Endodermal cell (in vitro differentiated cells): ENCODE measurements around the gene SMS. TPM values are rescaled to one million over a fixed set of nuclear protein-coding genes. Genes with fewer than 3 reads are reported as not detected.

Experiments
- DNase-seq: peaks from one replicate; pipeline ENCODE4 v3.0.0-alpha.2; 2017
- H3K27ac ChIP-seq: 2 replicates; pipeline ENCODE4 v1.5.1; 2013; ENCODE audit warnings: mild to moderate bottlenecking, low read depth, low read length, moderate library complexity
- H3K27me3 ChIP-seq: 2 replicates; pipeline ENCODE4 v1.6.1; 2013; ENCODE audit warnings: mild to moderate bottlenecking, low read length, moderate library complexity; ENCODE audit not compliant: insufficient read depth, control insufficient read depth, poor library complexity, severe bottlenecking
- H3K36me3 ChIP-seq: 2 replicates; pipeline ENCODE4 v1.7.0; 2013; ENCODE audit warnings: mild to moderate bottlenecking, low read length, moderate library complexity; ENCODE audit not compliant: control insufficient read depth, insufficient read depth
- H3K4me1 ChIP-seq: one replicate; pipeline ENCODE4 v1.7.0; 2013; ENCODE audit warnings: low read length; ENCODE audit not compliant: control insufficient read depth, insufficient read depth
- H3K4me3 ChIP-seq: 2 replicates; pipeline ENCODE4 v1.5.1; 2013; ENCODE audit warnings: mild to moderate bottlenecking, low read length, moderate library complexity
- H3K9ac ChIP-seq: 2 replicates; pipeline ENCODE4 v1.6.1; 2013; ENCODE audit warnings: mild to moderate bottlenecking, low read length, moderate library complexity; ENCODE audit not compliant: poor library complexity, severe bottlenecking; ENCODE audit errors: extremely low read depth
- H3K9me3 ChIP-seq: 2 replicates; pipeline ENCODE4 v1.6.1; 2013; ENCODE audit warnings: mild to moderate bottlenecking, low read length, moderate library complexity; ENCODE audit not compliant: control insufficient read depth
- H3K27ac Mint-ChIP-seq: 2 replicates; pipeline ENCODE4 v1.8.0; 2020; ENCODE audit warnings: mixed read lengths
- H3K27me3 Mint-ChIP-seq: 2 replicates; pipeline ENCODE4 v1.8.0; 2021; ENCODE audit warnings: mild to moderate bottlenecking, mixed read lengths; ENCODE audit not compliant: insufficient read depth
- H3K36me3 Mint-ChIP-seq: 2 replicates; pipeline ENCODE4 v1.8.0; 2020; ENCODE audit warnings: low read depth, mixed read lengths
- H3K4me1 Mint-ChIP-seq: 2 replicates; pipeline ENCODE4 v1.8.0; 2020; ENCODE audit warnings: mixed read lengths
- H3K4me3 Mint-ChIP-seq: 2 replicates; pipeline ENCODE4 v1.8.0; 2020; ENCODE audit warnings: mild to moderate bottlenecking, moderate library complexity, mixed read lengths
- H3K9me3 Mint-ChIP-seq: 2 replicates; pipeline ENCODE4 v1.8.0; 2020; ENCODE audit warnings: mild to moderate bottlenecking, mixed read lengths
- CTCF ChIP-seq: fragments of 200-600 bp; sonication (generic); conservative IDR thresholded peaks from 2 replicates; pipeline ENCODE4 v1.5.0; 2021; ENCODE audit warnings: antibody characterized with exemption, mild to moderate bottlenecking
- WGBS, 2 experiments: methylation state at CpG; one replicate each; pipeline versions ENCODE4 v1.1.5 to v1.1.7; 2013; ENCODE audit warnings: missing lambda C conversion rate in 2 of 2, mixed read lengths in 1 of 2; ENCODE audit not compliant: insufficient coverage in 1 of 2, insufficient read length in 1 of 2; 5-methylcytosine and 5-hydroxymethylcytosine counted together
- total RNA-seq, 2 donors: library from RNA; stranded (reverse); fragmentation: NEBNext Ultra II Directional in 1 of 2; extraction: Animal tissue kit (Norgen Biotek cat#: 25700) in 1 of 2; gene quantifications; 2 replicates in 1 of 2; 3 replicates in 1 of 2; pipeline ENCODE4 v1.2.1, GENCODE V29; 2021

SMS gene
- total RNA-seq, 2 donors from 2014 or later, result 163 to 312 TPM

- TF ChIP-seq CTCF, result no peak
- no peaks in the 10 kb centered on the region for H3K27me3 ChIP-seq
- H3K27ac ChIP-seq, result no peak overlapping the region
- no peak overlapping the region for H3K27ac Mint-ChIP-seq
- no peak for DNase-seq
- no peaks in the 10 kb centered on the region for H3K9me3 Mint-ChIP-seq
- H3K9me3 ChIP-seq, result no peaks in the 10 kb centered on the region
- no peak overlapping the region for H3K4me3 ChIP-seq
- H3K9ac ChIP-seq, result no peak overlapping the region
- H3K4me3 Mint-ChIP-seq, result no peak overlapping the region
- peaks cover 30% of the 10 kb centered on the region for H3K36me3 ChIP-seq
- no peaks in the 10 kb centered on the region for H3K4me1 ChIP-seq
- peaks cover 69% of the 10 kb centered on the region for H3K36me3 Mint-ChIP-seq
- H3K27me3 Mint-ChIP-seq, result no peaks in the 10 kb centered on the region
- peaks cover 14% of the 10 kb centered on the region for H3K4me1 Mint-ChIP-seq
- 95 to 96% methylated on average over 3 to 8 of the region's 8 CpGs for WGBS, 2 experiments
Measured at GRCh38 chrX:21993265-21993664, 52.8 kb downstream of the SMS start.

GRCh38 chrX:21996872-21997455 lies 56.5 kb downstream of the SMS start:
- H3K9ac ChIP-seq, result no peak overlapping the region
- no peaks in the 10 kb centered on the region for H3K4me1 ChIP-seq
- H3K36me3 Mint-ChIP-seq, result peaks cover 65% of the 10 kb centered on the region
- WGBS, 2 experiments, result 92 to 94% methylated on average over 4 to 9 of the region's 10 CpGs
- no peaks in the 10 kb centered on the region for H3K9me3 Mint-ChIP-seq
- no peak for DNase-seq
- H3K4me3 ChIP-seq, result no peak overlapping the region
- no peak overlapping the region for H3K27ac ChIP-seq
- H3K36me3 ChIP-seq, result peaks cover 15% of the 10 kb centered on the region
- no peaks in the 10 kb centered on the region for H3K27me3 ChIP-seq
- no peak for TF ChIP-seq CTCF
- no peaks in the 10 kb centered on the region for H3K27me3 Mint-ChIP-seq
- H3K4me3 Mint-ChIP-seq, result no peak overlapping the region
- peaks cover 16% of the 10 kb centered on the region for H3K4me1 Mint-ChIP-seq
- no peaks in the 10 kb centered on the region for H3K9me3 ChIP-seq
- H3K27ac Mint-ChIP-seq, result peak overlapping the region; percentile 14

GRCh38 chrX:21998037-21998436 lies 57.5 kb downstream of the SMS start:
- Mint-ChIP-seq H3K36me3 (peaks cover 59% of the 10 kb centered on the region), H3K27me3 (no peaks in the 10 kb centered on the region), H3K4me3 (no peak overlapping the region), H3K9me3 (no peaks in the 10 kb centered on the region), H3K27ac (peak overlapping the region; percentile 37), H3K4me1 (peaks cover 17% of the 10 kb centered on the region)
- peaks cover 8% of the 10 kb centered on the region for H3K36me3 ChIP-seq
- no peak overlapping the region for H3K9ac ChIP-seq
- 87 to 92% methylated on average over 4 of the region's 4 CpGs for WGBS, 2 experiments
- no peak overlapping the region for H3K4me3 ChIP-seq
- no peaks in the 10 kb centered on the region for H3K27me3 ChIP-seq
- no peak overlapping the region for H3K27ac ChIP-seq
- DNase-seq, result no peak
- H3K4me1 ChIP-seq, result no peaks in the 10 kb centered on the region
- H3K9me3 ChIP-seq, result no peaks in the 10 kb centered on the region
- no peak for TF ChIP-seq CTCF
